Smooth muscle cell (in vitro differentiated cells): Measurements from ENCODE around the gene TRMT44. TPM values are rescaled to one million over a fixed set of nuclear protein-coding genes. Genes with fewer than 3 reads are reported as not detected.

Source experiments
- DNase-seq: peaks from one replicate; lab custom pipeline; 2025; ENCODE audit not compliant: unreplicated experiment; lab: John Stamatoyannopoulos, UW
- H2AFZ ChIP-seq: fragments of 200-600 bp; sonication (generic); 2 replicates; pipeline ENCODE4 v1.6.0; 2016; ENCODE audit warnings: antibody characterized with exemption, low read depth, mild to moderate bottlenecking
- H3F3A ChIP-seq: fragments of 200-600 bp; sonication (generic); 2 replicates; pipeline ENCODE4 v1.6.0; 2017; ENCODE audit warnings: antibody characterized with exemption, low read depth
- H3K27ac ChIP-seq: fragments of 200-600 bp; sonication (generic); 2 replicates; pipeline ENCODE4 v1.5.1; 2016; ENCODE audit warnings: low read depth, mild to moderate bottlenecking
- H3K27me3 ChIP-seq: fragments of 200-600 bp; sonication (generic); 2 replicates; pipeline ENCODE4 v1.6.1; 2016; ENCODE audit warnings: low read depth, mild to moderate bottlenecking
- H3K36me3 ChIP-seq: fragments of 200-600 bp; sonication (generic); 2 replicates; pipeline ENCODE4 v1.5.1; 2016; ENCODE audit warnings: low read depth
- H3K4me1 ChIP-seq: fragments of 200-600 bp; sonication (generic); 2 replicates; pipeline ENCODE4 v1.5.1; 2016; ENCODE audit warnings: low read depth
- H3K4me2 ChIP-seq: fragments of 200-600 bp; sonication (generic); 2 replicates; pipeline ENCODE4 v1.6.0; 2016; ENCODE audit warnings: mild to moderate bottlenecking
- H3K4me3 ChIP-seq: fragments of 200-600 bp; sonication (generic); 2 replicates; pipeline ENCODE4 v1.5.1; 2016; ENCODE audit warnings: mild to moderate bottlenecking
- H3K79me2 ChIP-seq: fragments of 200-600 bp; sonication (generic); 2 replicates; pipeline ENCODE4 v1.6.0; 2016; ENCODE audit warnings: low read depth, mild to moderate bottlenecking
- H3K9ac ChIP-seq: fragments of 200-600 bp; sonication (generic); 2 replicates; pipeline ENCODE4 v1.6.0; 2016; ENCODE audit warnings: low read depth
- H3K9me3 ChIP-seq: fragments of 200-600 bp; sonication (generic); replicated peaks from 2 replicates; pipeline ENCODE4 v1.5.1; 2016; ENCODE audit warnings: low read depth
- H4K20me1 ChIP-seq: fragments of 200-600 bp; sonication (generic); 2 replicates; pipeline ENCODE4 v1.6.0; 2016; ENCODE audit warnings: low read depth
- CTCF ChIP-seq: fragments of 200-600 bp; sonication (generic); IDR thresholded peaks from 2 replicates; pipeline ENCODE4 v1.5.1; 2017; ENCODE audit warnings: borderline replicate concordance, mild to moderate bottlenecking, antibody characterized with exemption; ENCODE audit not compliant: insufficient read depth, poor library complexity, severe bottlenecking
- WGBS: methylation state at CpG from one replicate; pipeline ENCODE4 v1.1.7; 2016; ENCODE audit warnings: low lambda C conversion rate; 5-methylcytosine and 5-hydroxymethylcytosine counted together
- polyA plus RNA-seq: library from polyadenylated mRNA; unstranded; fragments of >200 nt; fragmentation: Nextera tagmentation; extraction: Ambion mirVana; gene quantifications from 2 replicates; pipeline ENCODE4 v1.2.1, GENCODE V29; 2016
- total RNA-seq: library from RNA; depleted of rRNA; stranded (reverse); fragments of >200 nt; gene quantifications from 2 replicates; pipeline ENCODE4 v1.2.3, GENCODE V29; 2014

The TRMT44 gene
- total and polyA plus RNA-seq, 2 experiments from 2014 or later: 5.0 to 18.7 TPM

- H3K4me1 ChIP-seq: no peaks in the 10 kb centered on the region
- no peak overlapping the region for H3K4me3 ChIP-seq
- no peak overlapping the region for H2AFZ ChIP-seq
- H3K9me3 ChIP-seq: no peaks in the 10 kb centered on the region
- no peaks in the 10 kb centered on the region for H3K36me3 ChIP-seq
- H4K20me1 ChIP-seq: peaks cover under 1% of the 10 kb centered on the region
- DNase-seq: no peak
- H3F3A ChIP-seq: no peaks in the 10 kb centered on the region
- no peak for TF ChIP-seq CTCF
- H3K79me2 ChIP-seq: no peaks in the 10 kb centered on the region
- WGBS: 83% methylated on average over 14 of the region's 14 CpGs
- no peak overlapping the region for H3K4me2 ChIP-seq
- no peak overlapping the region for H3K9ac ChIP-seq
- H3K27me3 ChIP-seq: no peaks in the 10 kb centered on the region
- no peak overlapping the region for H3K27ac ChIP-seq
Measured at GRCh38 chr4:8464381-8464780, 23.8 kb downstream of the TRMT44 start.

GRCh38 chr4:8465615-8466611 is 25.3 kb downstream of the TRMT44 start:
- Histone ChIP-seq H4K20me1 (peaks cover 6% of the 10 kb centered on the region), H3K27ac (no peak overlapping the region), H3K27me3 (no peaks in the 10 kb centered on the region), H3K79me2 (no peaks in the 10 kb centered on the region), H3K9ac (no peak overlapping the region), H3F3A (no peaks in the 10 kb centered on the region), H3K36me3 (no peaks in the 10 kb centered on the region), H3K4me2 (no peak overlapping the region), H2AFZ (no peak overlapping the region), H3K9me3 (no peaks in the 10 kb centered on the region), H3K4me1 (no peaks in the 10 kb centered on the region), H3K4me3 (no peak overlapping the region)
- 93% methylated on average over 31 of the region's 31 CpGs for WGBS
- DNase-seq: no peak
- no peak for TF ChIP-seq CTCF

- no peak for TF ChIP-seq CTCF
- Histone ChIP-seq H4K20me1 (peaks cover 6% of the 10 kb centered on the region), H3K4me3 (no peak overlapping the region), H3K9ac (no peak overlapping the region), H3K36me3 (no peaks in the 10 kb centered on the region), H3K79me2 (no peaks in the 10 kb centered on the region), H3F3A (no peaks in the 10 kb centered on the region), H2AFZ (no peak overlapping the region), H3K9me3 (no peaks in the 10 kb centered on the region), H3K27me3 (no peaks in the 10 kb centered on the region), H3K4me2 (no peak overlapping the region), H3K27ac (no peak overlapping the region), H3K4me1 (no peaks in the 10 kb centered on the region)
- 92% methylated on average over 18 of the region's 18 CpGs for WGBS
- DNase-seq: no peak
Measured at GRCh38 chr4:8467016-8467415, 26.4 kb downstream of the TRMT44 start.
